Body of pancreas (tissue), 4 donors: ENCODE data around the gene HNRNPA3. TPM values are rescaled to one million over a fixed set of nuclear protein-coding genes. Genes with fewer than 3 reads are reported as not detected.
"Not testable (repeated sequence)": the region's sequence is repeated elsewhere in the genome, so short reads cannot be mapped to it uniquely, and the experiment has no call there.

Experiments used
- ATAC-seq: fragments of 150-250 bp; one replicate; pipeline ENCODE4 v1.9.1; 2016
- DNase-seq, 4 donors: peaks; one replicate each; pipeline ENCODE4 v3.0.0-alpha.2; 2019
- H3K27ac ChIP-seq, 4 donors: fragments of 200-600 bp; sonication (generic); 1 replicate in 3 of 4; 2 replicates in 1 of 4; pipeline versions ENCODE4 v1.5.1 to v1.6.1; 2016 to 2019; ENCODE audit warnings: mild to moderate bottlenecking in 1 of 4, mixed read lengths in 1 of 4, moderate library complexity in 1 of 4
- H3K27me3 ChIP-seq, 2 donors: fragments of 200-600 bp; sonication (generic); one replicate each; pipeline ENCODE4 v1.6.0; 2016; ENCODE audit warnings: mild to moderate bottlenecking in 1 of 2
- H3K36me3 ChIP-seq, 2 donors: fragments of 200-600 bp; sonication (generic); replicated peaks in 1 of 2; 2 replicates each; pipeline ENCODE4 v1.5.1; 2016; ENCODE audit warnings: low read depth in 2 of 2; ENCODE audit not compliant: insufficient read depth in 1 of 2
- H3K4me1 ChIP-seq: fragments of 200-600 bp; sonication (generic); one replicate; pipeline ENCODE4 v1.6.0; 2016
- H3K4me3 ChIP-seq, 2 donors: fragments of 200-600 bp; sonication (generic); 1 replicate in 1 of 2; 2 replicates in 1 of 2; pipeline ENCODE4 v1.5.1; 2016 to 2019
- H3K9me3 ChIP-seq, 3 donors: fragments of 200-600 bp; sonication (generic); 1 replicate in 2 of 3; 2 replicates in 1 of 3; pipeline ENCODE4 v1.5.1; 2016
- CTCF ChIP-seq, 7 experiments: fragments of 450-650 bp in 4 of 7; fragments of 200-600 bp in 3 of 7; sonication (generic) in 3 of 7; IDR thresholded peaks; one replicate each; pipeline ENCODE4 v1.5.1; 2016 to 2019; ENCODE audit warnings: antibody characterized with exemption in 7 of 7
- POLR2A ChIP-seq, 3 donors: fragments of 450-650 bp; IDR thresholded peaks; one replicate each; pipeline ENCODE4 v1.6.1; 2016; ENCODE audit warnings: antibody characterized with exemption in 3 of 3, mild to moderate bottlenecking in 2 of 3
- WGBS, 2 donors: methylation state at CpG; one replicate each; pipeline ENCODE4 v1.1.5; 2017; 5-methylcytosine and 5-hydroxymethylcytosine counted together
- intact Hi-C: fragments of 100-400 bp; cut with DNase I; formaldehyde crosslinking; loops from one replicate; pipeline ENCODE4 v1.15.1; 2023
- total RNA-seq, 2 donors: library from RNA; depleted of rRNA; stranded (reverse); fragments of >200 nt; gene quantifications; one replicate each; pipeline ENCODE4 v1.1.0, GENCODE V29; 2016

Gene HNRNPA3
- total RNA-seq, 2 donors from 2014 or later: 44.1 to 58.0 TPM

GRCh38 chr2:177264209-177264692, 51.7 kb downstream of the HNRNPA3 start:
- peaks cover 44% of the 10 kb centered on the region for H3K4me1 ChIP-seq
- no peaks in the 10 kb centered on the region for H3K9me3 ChIP-seq
- ATAC-seq (peak; percentile 28), DNase-seq (peak; percentile 35 to 49 (median 44))
- intact Hi-C loops: no loop called here
- H3K27ac ChIP-seq: peak overlapping the region; percentile 99
- peak overlapping the region; percentile 92 to 93 for H3K4me3 ChIP-seq
- TF ChIP-seq POLR2A (IDR thresholded peaks at IDR 0.05): no peak
- peak in 1 of 7 experiments; percentile 13 for TF ChIP-seq CTCF (IDR thresholded peaks at IDR 0.05)
- no peaks in the 10 kb centered on the region for H3K36me3 ChIP-seq
- WGBS, 2 donors: 0% methylated on average over 5 to 55 of the region's 61 CpGs
- H3K27me3 ChIP-seq: no peaks in the 10 kb centered on the region

- Histone ChIP-seq H3K27ac (peak within 1 kb of the TSS; percentile 99), H3K36me3 (no peaks in the 10 kb centered on the region), H3K9me3 (no peaks in the 10 kb centered on the region), H3K4me3 (peak within 1 kb of the TSS; percentile 92 to 93), H3K27me3 (no peaks in the 10 kb centered on the region), H3K4me1 (peaks cover 39% of the 10 kb centered on the region)
- TF ChIP-seq POLR2A (IDR thresholded peaks at IDR 0.05) (peak; percentile 94 to 98 (median 97)), CTCF (IDR thresholded peaks at IDR 0.05) (peak in 3 of 7 experiments; percentile 8 to 37 (median 11))
- intact Hi-C loops: no loop called here
- ATAC-seq: peak; percentile 83
- DNase-seq: peak; percentile 90 to 92 (median 90)
- WGBS, 2 donors: 0 to 1% methylated on average over 36 to 66 of the region's 66 CpGs
Observed at GRCh38 chr2:177264693-177265587, 52.3 kb downstream of the HNRNPA3 start, which contains the start of gene NFE2L2. TSS of gene NFE2L2 (minus strand) at chr2:177264727. CDS start at chr2:177264576, 151 bp downstream.

- Histone ChIP-seq H3K4me3 (no peak overlapping the region), H3K36me3 (no peaks in the 10 kb centered on the region), H3K27me3 (no peaks in the 10 kb centered on the region), H3K27ac (peak overlapping the region in 3 of 4 donors; percentile 99), H3K9me3 (no peaks in the 10 kb centered on the region), H3K4me1 (peaks cover 27% of the 10 kb centered on the region)
- ATAC-seq (no peak), DNase-seq (no peak)
- TF ChIP-seq CTCF (IDR thresholded peaks at IDR 0.05): no peak
- TF ChIP-seq POLR2A (IDR thresholded peaks at IDR 0.05): no peak
- intact Hi-C loops: no loop called here
- WGBS, 2 donors: 2 to 8% methylated on average over 4 of the region's 4 CpGs
Observed at GRCh38 chr2:177265824-177266817, 53.5 kb downstream of the HNRNPA3 start.

GRCh38 chr2:177266955-177267354, 54.4 kb downstream of the HNRNPA3 start:
- H3K27me3 ChIP-seq, ATAC-seq, DNase-seq, H3K36me3 ChIP-seq, H3K9me3 ChIP-seq, H3K4me3 ChIP-seq, intact Hi-C loops: not testable (repeated sequence)
- Histone ChIP-seq H3K4me1 (peaks cover 19% of the 10 kb centered on the region), H3K27ac (peak overlapping the region in 3 of 4 donors; percentile 99)
- 88 to 91% methylated on average over 8 of the region's 8 CpGs for WGBS, 2 donors
